Neural cell (in vitro differentiated cells): ENCODE measurements around the gene PRKCD. TPM values are rescaled to one million over a fixed set of nuclear protein-coding genes. Genes with fewer than 3 reads are reported as not detected.

Experiments used
- H2AFZ ChIP-seq: fragments of 200-600, 300-800 bp; sonication (generic), shearing (Covaris generic); 2 replicates; pipeline ENCODE4 v1.6.0; 2014; ENCODE audit warnings: low read depth, mild to moderate bottlenecking, antibody characterized with exemption, low read length, moderate library complexity
- H3F3A ChIP-seq: fragments of 200-600 bp; shearing (Covaris generic); 2 replicates; pipeline ENCODE4 v1.6.1; 2016; ENCODE audit warnings: mild to moderate bottlenecking, moderate library complexity, mixed read lengths, antibody characterized with exemption, low read length; ENCODE audit not compliant: insufficient read depth, poor library complexity, severe bottlenecking
- H3K27ac ChIP-seq: fragments of 200-600, 300-800 bp; sonication (generic), shearing (Covaris generic); 2 replicates; pipeline ENCODE4 v1.5.1; 2014; ENCODE audit warnings: mild to moderate bottlenecking, low read length, moderate library complexity
- H3K27me3 ChIP-seq: fragments of 300-800, 200-600 bp; sonication (generic), shearing (Covaris generic); 2 replicates; pipeline ENCODE4 v1.6.0; 2014; ENCODE audit warnings: mild to moderate bottlenecking, low read depth, low read length, moderate library complexity; ENCODE audit not compliant: insufficient read depth
- H3K36me3 ChIP-seq: fragments of 300-800, 200-600 bp; sonication (generic), shearing (Covaris generic); 2 replicates; pipeline ENCODE4 v1.5.1; 2014; ENCODE audit warnings: mild to moderate bottlenecking, antibody characterized with exemption, low read length, moderate library complexity; ENCODE audit not compliant: insufficient read depth
- H3K4me2 ChIP-seq: fragments of 300-800, 200-600 bp; sonication (generic), shearing (Covaris generic); 2 replicates; pipeline ENCODE4 v1.6.0; 2014; ENCODE audit warnings: mild to moderate bottlenecking, low read length
- H3K4me3 ChIP-seq: fragments of 300-800, 200-600 bp; sonication (generic), shearing (Covaris generic); 2 replicates; pipeline ENCODE4 v1.5.1; 2014; ENCODE audit warnings: mild to moderate bottlenecking, low read length, moderate library complexity
- H3K79me2 ChIP-seq: fragments of 200-600 bp; shearing (Covaris generic); replicated peaks from 2 replicates; pipeline ENCODE4 v1.6.0; 2014; ENCODE audit warnings: mild to moderate bottlenecking, low read length, moderate library complexity; ENCODE audit not compliant: insufficient read depth
- H3K9ac ChIP-seq: fragments of 300-800, 200-600 bp; sonication (generic), shearing (Covaris generic); 2 replicates; pipeline ENCODE4 v1.6.1; 2016; ENCODE audit warnings: mild to moderate bottlenecking, low read length, mixed read lengths
- H3K9me2 ChIP-seq: fragments of 200-600 bp; shearing (Covaris generic); 2 replicates; pipeline ENCODE4 v1.6.1; 2016; ENCODE audit warnings: mild to moderate bottlenecking, low read length, mixed read lengths; ENCODE audit not compliant: insufficient read depth
- H3K9me3 ChIP-seq: fragments of 200-600, 300-800 bp; sonication (generic), shearing (Covaris generic); 2 replicates; pipeline ENCODE4 v1.6.1; 2016; ENCODE audit warnings: mild to moderate bottlenecking, mixed run types, low read length, moderate library complexity, mixed read lengths
- H4K20me1 ChIP-seq: fragments of 200-600 bp; shearing (Covaris generic); 2 replicates; pipeline ENCODE4 v1.6.1; 2016; ENCODE audit warnings: mild to moderate bottlenecking, mixed run types; ENCODE audit not compliant: insufficient read depth
- CTCF ChIP-seq: fragments of 450-650 bp; IDR thresholded peaks from 2 replicates; pipeline ENCODE4 v1.5.1; 2014; ENCODE audit warnings: antibody characterized with exemption, mild to moderate bottlenecking, moderate library complexity; ENCODE audit not compliant: poor library complexity, severe bottlenecking
- EP300 ChIP-seq: fragments of 450-650 bp; conservative IDR thresholded peaks from 2 replicates; pipeline ENCODE4 v1.6.1; 2014; ENCODE audit warnings: antibody characterized with exemption, mild to moderate bottlenecking, moderate library complexity; ENCODE audit not compliant: poor library complexity, severe bottlenecking
- EZH2 ChIP-seq: fragments of 200-600, 300-800 bp; shearing (Covaris generic), sonication (generic); IDR thresholded peaks from 2 replicates; pipeline ENCODE4 v1.6.1; 2014; ENCODE audit warnings: antibody characterized with exemption, low read length, borderline replicate concordance, mild to moderate bottlenecking; ENCODE audit not compliant: insufficient read depth, poor library complexity, severe bottlenecking
- MXI1 ChIP-seq: fragments of 450-650 bp; conservative IDR thresholded peaks from 2 replicates; pipeline ENCODE4 v1.6.1; 2014; ENCODE audit warnings: antibody characterized with exemption, mild to moderate bottlenecking; ENCODE audit not compliant: poor library complexity, severe bottlenecking
- RAD21 ChIP-seq: fragments of 450-650 bp; conservative IDR thresholded peaks from 2 replicates; pipeline ENCODE4 v1.6.1; 2014; ENCODE audit warnings: antibody characterized with exemption, mild to moderate bottlenecking, moderate library complexity
- SMC3 ChIP-seq: fragments of 450-650 bp; conservative IDR thresholded peaks from 2 replicates; pipeline ENCODE4 v1.6.1; 2014; ENCODE audit warnings: antibody characterized with exemption, mild to moderate bottlenecking, moderate library complexity; ENCODE audit not compliant: poor library complexity
- TAF1 ChIP-seq: IDR thresholded peaks from 2 replicates; pipeline ENCODE4 v1.6.1; 2012; ENCODE audit warnings: low read depth
- polyA plus RNA-seq: library from polyadenylated mRNA; depleted of rRNA; stranded (reverse); fragments of >200 nt; gene quantifications from 2 replicates; pipeline ENCODE4 v1.2.3, GENCODE V29; 2014
- TF ChIP-seq, protein P1 (sequence below): IDR thresholded peaks from 2 replicates; pipeline ENCODE4 v1.6.1; 2012; ENCODE audit warnings: borderline replicate concordance

PRKCD gene
- polyA plus RNA-seq, 1 donor from 2014 or later = not detected

DNA sequence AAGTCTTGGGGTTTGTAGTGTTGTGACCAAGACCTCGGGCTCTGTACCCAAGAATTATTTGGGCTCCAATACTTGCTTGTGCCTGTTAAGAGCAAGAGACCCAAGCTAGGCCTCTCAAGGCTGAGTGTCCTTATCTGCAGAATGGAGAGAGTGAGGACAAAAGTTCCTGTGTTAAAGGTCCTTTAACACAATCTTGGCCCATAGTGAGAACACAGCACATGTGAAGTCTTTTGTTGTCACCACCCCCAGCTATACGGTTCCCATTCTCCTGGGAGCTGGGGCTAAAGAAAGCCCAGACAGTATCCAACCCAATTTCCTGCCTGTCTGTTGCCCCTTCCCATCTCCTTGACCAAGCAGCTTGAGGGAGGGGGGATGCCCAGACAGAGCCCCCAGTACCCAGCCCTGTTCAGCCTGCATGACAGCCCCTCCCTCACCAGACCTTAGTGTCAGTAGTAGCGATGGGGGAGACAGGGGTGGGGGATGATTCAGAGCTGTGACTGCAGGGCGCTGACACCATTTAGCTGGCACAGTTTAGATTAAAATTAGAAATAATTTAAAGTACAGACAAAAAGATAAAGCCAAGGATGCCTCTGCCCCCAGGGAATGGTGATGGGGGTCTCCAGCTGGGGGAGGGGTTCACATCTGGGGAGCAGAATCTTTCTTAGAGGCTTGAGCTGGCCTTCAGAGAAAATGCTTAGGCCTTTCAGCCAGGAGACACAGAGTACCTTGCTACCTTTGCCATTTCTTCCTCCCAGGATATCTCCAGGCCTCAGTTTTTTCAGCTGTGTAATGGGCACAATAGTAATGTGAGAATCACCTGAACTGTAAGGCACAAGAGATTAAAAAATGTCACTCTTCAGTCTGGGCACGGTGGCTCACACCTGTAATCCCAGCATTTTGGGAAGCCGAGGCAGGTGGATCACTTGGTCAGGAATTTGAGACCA lies 2.7 kb downstream of the PRKCD start:
- H4K20me1 ChIP-seq = no peaks in the 10 kb centered on the region
- no peak overlapping the region for H3K4me2 ChIP-seq
- no peak overlapping the region for H3K4me3 ChIP-seq
- no peaks in the 10 kb centered on the region for H3K79me2 ChIP-seq
- no peaks in the 10 kb centered on the region for H3K9me3 ChIP-seq
- peaks cover 32% of the 10 kb centered on the region for H3K27me3 ChIP-seq
- no peaks in the 10 kb centered on the region for H3F3A ChIP-seq
- no peak overlapping the region for H3K9ac ChIP-seq
- no peak for TF ChIP-seq RAD21
- no peak for TF ChIP-seq SMC3
- TF ChIP-seq EP300 = no peak
- no peak for TF ChIP-seq CTCF
- TF ChIP-seq, protein P1, sequence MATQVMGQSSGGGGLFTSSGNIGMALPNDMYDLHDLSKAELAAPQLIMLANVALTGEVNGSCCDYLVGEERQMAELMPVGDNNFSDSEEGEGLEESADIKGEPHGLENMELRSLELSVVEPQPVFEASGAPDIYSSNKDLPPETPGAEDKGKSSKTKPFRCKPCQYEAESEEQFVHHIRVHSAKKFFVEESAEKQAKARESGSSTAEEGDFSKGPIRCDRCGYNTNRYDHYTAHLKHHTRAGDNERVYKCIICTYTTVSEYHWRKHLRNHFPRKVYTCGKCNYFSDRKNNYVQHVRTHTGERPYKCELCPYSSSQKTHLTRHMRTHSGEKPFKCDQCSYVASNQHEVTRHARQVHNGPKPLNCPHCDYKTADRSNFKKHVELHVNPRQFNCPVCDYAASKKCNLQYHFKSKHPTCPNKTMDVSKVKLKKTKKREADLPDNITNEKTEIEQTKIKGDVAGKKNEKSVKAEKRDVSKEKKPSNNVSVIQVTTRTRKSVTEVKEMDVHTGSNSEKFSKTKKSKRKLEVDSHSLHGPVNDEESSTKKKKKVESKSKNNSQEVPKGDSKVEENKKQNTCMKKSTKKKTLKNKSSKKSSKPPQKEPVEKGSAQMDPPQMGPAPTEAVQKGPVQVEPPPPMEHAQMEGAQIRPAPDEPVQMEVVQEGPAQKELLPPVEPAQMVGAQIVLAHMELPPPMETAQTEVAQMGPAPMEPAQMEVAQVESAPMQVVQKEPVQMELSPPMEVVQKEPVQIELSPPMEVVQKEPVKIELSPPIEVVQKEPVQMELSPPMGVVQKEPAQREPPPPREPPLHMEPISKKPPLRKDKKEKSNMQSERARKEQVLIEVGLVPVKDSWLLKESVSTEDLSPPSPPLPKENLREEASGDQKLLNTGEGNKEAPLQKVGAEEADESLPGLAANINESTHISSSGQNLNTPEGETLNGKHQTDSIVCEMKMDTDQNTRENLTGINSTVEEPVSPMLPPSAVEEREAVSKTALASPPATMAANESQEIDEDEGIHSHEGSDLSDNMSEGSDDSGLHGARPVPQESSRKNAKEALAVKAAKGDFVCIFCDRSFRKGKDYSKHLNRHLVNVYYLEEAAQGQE = no peak
- TF ChIP-seq TAF1 = no peak
- no peak for TF ChIP-seq EZH2
- no peak overlapping the region for H2AFZ ChIP-seq
- H3K27ac ChIP-seq = no peak overlapping the region
- H3K36me3 ChIP-seq = no peaks in the 10 kb centered on the region
- no peaks in the 10 kb centered on the region for H3K9me2 ChIP-seq

GRCh38 chr3:53164911-53165310 lies 3.9 kb downstream of the PRKCD start:
- Histone ChIP-seq H3K9me2 (no peaks in the 10 kb centered on the region), H3K4me2 (no peak overlapping the region), H3K4me3 (no peak overlapping the region), H3K9ac (no peak overlapping the region), H3K27me3 (peaks cover 21% of the 10 kb centered on the region), H3K36me3 (no peaks in the 10 kb centered on the region), H2AFZ (no peak overlapping the region), H4K20me1 (no peaks in the 10 kb centered on the region), H3F3A (no peaks in the 10 kb centered on the region), H3K9me3 (no peaks in the 10 kb centered on the region), H3K27ac (no peak overlapping the region), H3K79me2 (no peaks in the 10 kb centered on the region)
- TF ChIP-seq SMC3 (no peak), TAF1 (no peak), MXI1 (no peak)
